Liver (tissue), 9 donors: Measurements from ENCODE around the gene GMDS. TPM values are rescaled to one million over a fixed set of nuclear protein-coding genes. Genes with fewer than 3 reads are reported as not detected.

Experiments
- DNase-seq: peaks from one replicate; pipeline ENCODE4 v3.0.0-alpha.2; 2017; ENCODE audit warnings: low spot score
- H3K27ac ChIP-seq, 2 donors: one replicate each; pipeline ENCODE4 v1.7.0; 2013; ENCODE audit warnings: inconsistent platforms in 2 of 2, low read length in 2 of 2, control low read depth in 1 of 2, low read depth in 1 of 2, mild to moderate bottlenecking in 1 of 2
- H3K27me3 ChIP-seq, 4 donors: one replicate each; pipeline versions ENCODE4 v1.6.1 to v1.7.0; 2013; ENCODE audit warnings: low read length in 3 of 4, inconsistent platforms in 1 of 4, mild to moderate bottlenecking in 1 of 4, moderate library complexity in 1 of 4; ENCODE audit not compliant: control insufficient read depth in 4 of 4, insufficient read depth in 4 of 4
- H3K36me3 ChIP-seq, 4 donors: one replicate each; pipeline versions ENCODE4 v1.6.1 to v1.7.0; 2013; ENCODE audit warnings: low read length in 3 of 4, mild to moderate bottlenecking in 3 of 4, low read depth in 1 of 4, moderate library complexity in 1 of 4; ENCODE audit not compliant: control insufficient read depth in 4 of 4, insufficient read depth in 3 of 4
- H3K4me1 ChIP-seq, 4 donors: one replicate each; pipeline versions ENCODE4 v1.6.1 to v1.7.0; 2013; ENCODE audit warnings: low read length in 3 of 4, mild to moderate bottlenecking in 3 of 4, moderate library complexity in 1 of 4; ENCODE audit not compliant: control insufficient read depth in 4 of 4, insufficient read depth in 4 of 4
- H3K4me3 ChIP-seq, 3 donors: one replicate each; pipeline versions ENCODE4 v1.6.1 to v1.7.0; 2013; ENCODE audit warnings: low read length in 3 of 3, control low read depth in 1 of 3, low read depth in 1 of 3, mild to moderate bottlenecking in 1 of 3
- H3K9ac ChIP-seq, 2 donors: one replicate each; pipeline ENCODE4 v1.7.0; 2013; ENCODE audit warnings: low read length in 2 of 2, mild to moderate bottlenecking in 2 of 2, moderate library complexity in 2 of 2, control low read depth in 1 of 2, low read depth in 1 of 2
- H3K9me3 ChIP-seq, 4 donors: one replicate each; pipeline versions ENCODE4 v1.6.1 to v1.7.0; 2013; ENCODE audit warnings: low read length in 3 of 4; ENCODE audit not compliant: control insufficient read depth in 4 of 4
- EGR1 ChIP-seq, 2 donors: IDR thresholded peaks; 2 replicates each; pipeline ENCODE4 v1.6.1; 2016 to 2018; ENCODE audit warnings: antibody characterized with exemption in 2 of 2, low read depth in 2 of 2
- FOXA1 ChIP-seq: IDR thresholded peaks from 2 replicates; pipeline ENCODE4 v1.6.1; 2016; ENCODE audit warnings: antibody characterized with exemption
- FOXA2 ChIP-seq: IDR thresholded peaks from 2 replicates; pipeline ENCODE4 v1.6.1; 2016; ENCODE audit warnings: antibody characterized with exemption
- GABPA ChIP-seq, 2 donors: IDR thresholded peaks in 1 of 2; conservative IDR thresholded peaks in 1 of 2; 2 replicates each; pipeline ENCODE4 v1.6.1; 2016; ENCODE audit warnings: antibody characterized with exemption in 2 of 2, mild to moderate bottlenecking in 1 of 2, moderate library complexity in 1 of 2
- HNF4A ChIP-seq, 2 donors: conservative IDR thresholded peaks; 2 replicates each; pipeline ENCODE4 v1.6.1; 2016; ENCODE audit warnings: antibody characterized with exemption in 2 of 2, mild to moderate bottlenecking in 2 of 2
- HNF4G ChIP-seq: IDR thresholded peaks from 2 replicates; pipeline ENCODE4 v1.6.1; 2016; ENCODE audit warnings: antibody characterized with exemption
- JUND ChIP-seq, 2 donors: IDR thresholded peaks; 2 replicates each; pipeline ENCODE4 v1.6.1; 2016; ENCODE audit warnings: antibody characterized with exemption in 2 of 2
- NR2F2 ChIP-seq: IDR thresholded peaks from 2 replicates; pipeline ENCODE4 v1.6.1; 2016; ENCODE audit warnings: antibody characterized with exemption
- RAD21 ChIP-seq, 2 donors: IDR thresholded peaks; 2 replicates each; pipeline ENCODE4 v1.6.1; 2016; ENCODE audit warnings: antibody characterized with exemption in 2 of 2, mild to moderate bottlenecking in 2 of 2
- RXRA ChIP-seq, 2 donors: IDR thresholded peaks; 2 replicates each; pipeline ENCODE4 v1.6.1; 2017 to 2018; ENCODE audit warnings: antibody characterized with exemption in 2 of 2, mild to moderate bottlenecking in 1 of 2
- SP1 ChIP-seq: IDR thresholded peaks from 2 replicates; pipeline ENCODE4 v1.6.1; 2018; ENCODE audit warnings: antibody characterized with exemption, mild to moderate bottlenecking
- TAF1 ChIP-seq: conservative IDR thresholded peaks from 2 replicates; pipeline ENCODE4 v1.6.1; 2016; ENCODE audit warnings: antibody characterized with exemption, mild to moderate bottlenecking
- YY1 ChIP-seq: IDR thresholded peaks from 2 replicates; pipeline ENCODE4 v1.6.1; 2016; ENCODE audit warnings: antibody characterized with exemption, mild to moderate bottlenecking
- WGBS: extraction: QIAGEN DNeasy Blood & Tissue Kit; methylation state at CpG from one replicate; pipeline ENCODE4 v1.1.7; 2013; 5-methylcytosine and 5-hydroxymethylcytosine counted together
- polyA plus RNA-seq, 2 donors: library from polyadenylated mRNA; stranded (reverse) in 1 of 2; unstranded in 1 of 2; fragments of 200-250 nt in 1 of 2; fragments of >200 nt in 1 of 2; fragmentation: Nextera tagmentation in 1 of 2; extraction: Ambion mirVana in 1 of 2; gene quantifications; one replicate each; pipeline versions ENCODE4 v1.2.1 to v1.2.3, GENCODE V29; 2013 to 2015
- total RNA-seq, 2 donors: library from RNA; depleted of rRNA; stranded (reverse); fragments of >200 nt; gene quantifications; one replicate each; pipeline ENCODE4 v1.2.3, GENCODE V29; 2014
- TF ChIP-seq, protein P1 (sequence below): IDR thresholded peaks from 2 replicates; pipeline ENCODE4 v1.6.1; 2016; ENCODE audit warnings: antibody characterized with exemption
- TF ChIP-seq, protein P2 (sequence below): IDR thresholded peaks from 2 replicates; pipeline ENCODE4 v1.6.1; 2016; ENCODE audit warnings: antibody characterized with exemption
- TF ChIP-seq, protein P3 (sequence below): IDR thresholded peaks from 2 replicates; pipeline ENCODE4 v1.6.1; 2016; ENCODE audit warnings: antibody characterized with exemption, mild to moderate bottlenecking
- TF ChIP-seq, protein P4 (sequence below): fragments of 150-350 bp; IDR thresholded peaks from 2 replicates; pipeline ENCODE4 v1.5.1; 2017; ENCODE audit warnings: improper control_type of control experiment, low read depth, low read length; ENCODE audit not compliant: missing input control
- donor health status: healthy.
- donor health status: healthy.
- donor health status: healthy.
- donor health status: healthy.
- donor health status: healthy.

GMDS gene
- total and polyA plus RNA-seq, 4 donors, result 3.5 to 15.6 (median 13.0) TPM

DNA sequence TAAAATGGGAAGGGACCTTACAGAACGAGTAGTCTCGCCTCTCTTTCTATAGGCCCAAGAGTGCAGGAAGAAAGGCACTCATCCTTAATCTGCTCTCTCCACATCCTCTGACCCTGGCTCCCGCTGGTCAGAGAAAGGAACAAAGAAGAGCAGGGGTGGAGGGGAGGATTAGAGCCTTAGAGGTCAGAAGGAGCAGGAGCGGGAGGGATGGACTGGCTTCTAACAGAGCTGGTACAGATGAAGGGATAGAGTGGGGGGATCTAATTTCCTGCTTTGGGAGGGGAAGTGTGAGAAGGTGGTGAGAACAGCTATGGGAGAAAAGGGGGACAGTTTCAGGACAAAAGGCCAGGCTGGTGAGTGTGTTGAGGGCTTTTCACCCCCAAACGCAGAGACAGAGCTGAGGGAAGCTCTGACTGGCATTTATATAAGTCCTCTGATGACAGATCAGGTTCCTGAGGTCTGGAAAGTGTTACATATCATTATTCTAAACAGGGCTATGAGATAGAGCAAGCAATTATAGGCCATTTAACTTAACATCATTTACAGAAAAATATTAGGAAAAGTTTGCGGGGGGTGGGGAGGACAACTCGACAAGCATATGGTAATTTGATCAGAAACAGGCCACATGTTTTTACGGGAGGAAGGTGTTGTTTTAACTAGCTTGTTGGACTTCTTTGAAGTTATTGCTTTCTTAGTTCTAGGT lies 524.6 kb downstream of the GMDS start:
- Histone ChIP-seq H3K9ac (no peak overlapping the region), H3K4me3 (no peak overlapping the region), H3K9me3 (no peaks in the 10 kb centered on the region), H3K36me3 (peaks cover 0 to under 1% (median 0%) of the 10 kb centered on the region in 4 donors), H3K27me3 (no peaks in the 10 kb centered on the region), H3K27ac (no peak overlapping the region), H3K4me1 (no peaks in the 10 kb centered on the region)
- TF ChIP-seq FOXA2 (no peak), RXRA (IDR thresholded peaks at IDR 0.05) (no peak)
- TF ChIP-seq, protein P1, sequence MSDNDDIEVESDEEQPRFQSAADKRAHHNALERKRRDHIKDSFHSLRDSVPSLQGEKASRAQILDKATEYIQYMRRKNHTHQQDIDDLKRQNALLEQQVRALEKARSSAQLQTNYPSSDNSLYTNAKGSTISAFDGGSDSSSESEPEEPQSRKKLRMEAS, result no peak
- no peak for DNase-seq
- WGBS, result 89% methylated on average over 8 of the region's 8 CpGs

DNA sequence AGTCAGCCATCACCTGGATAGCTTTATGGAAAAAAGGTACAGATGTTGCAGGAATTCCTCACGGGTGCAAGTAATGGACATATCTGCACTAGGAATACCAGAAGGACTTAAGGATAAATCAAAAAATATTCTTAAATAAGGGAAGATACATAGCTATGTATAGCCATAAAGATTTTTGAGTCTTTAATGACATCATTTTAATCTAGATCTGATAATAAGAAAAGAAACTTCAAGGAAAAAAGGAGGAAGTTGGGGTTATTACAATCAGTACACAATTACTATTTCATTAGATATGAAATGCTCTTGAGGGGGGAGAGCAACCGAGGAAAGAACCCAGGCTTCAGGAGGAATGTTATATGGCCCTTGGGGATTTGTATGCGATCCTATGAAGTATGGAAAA lies 525.5 kb downstream of the GMDS start:
- Histone ChIP-seq H3K27ac (no peak overlapping the region), H3K4me1 (no peaks in the 10 kb centered on the region), H3K9me3 (no peaks in the 10 kb centered on the region), H3K4me3 (no peak overlapping the region), H3K9ac (no peak overlapping the region), H3K27me3 (no peaks in the 10 kb centered on the region), H3K36me3 (no peaks in the 10 kb centered on the region)
- WGBS, result 90% methylated on average over 3 of the region's 3 CpGs
- DNase-seq, result no peak
- TF ChIP-seq RAD21 (IDR thresholded peaks at IDR 0.05), result no peak
- TF ChIP-seq RXRA (IDR thresholded peaks at IDR 0.05), result no peak
- no peak for TF ChIP-seq TAF1
- no peak for TF ChIP-seq FOXA1
- no peak for TF ChIP-seq GABPA (IDR thresholded peaks at IDR 0.05 in 1 of 2, conservative IDR thresholded peaks at IDR 0.05 in 1 of 2)
- no peak for TF ChIP-seq NR2F2
- TF ChIP-seq EGR1 (IDR thresholded peaks at IDR 0.05; ENCODE audit: low read depth in 2 of 2), result no peak
- TF ChIP-seq, protein P1, result no peak
- TF ChIP-seq JUND (IDR thresholded peaks at IDR 0.05), result no peak
- no peak for TF ChIP-seq HNF4G
- TF ChIP-seq, protein P2, sequence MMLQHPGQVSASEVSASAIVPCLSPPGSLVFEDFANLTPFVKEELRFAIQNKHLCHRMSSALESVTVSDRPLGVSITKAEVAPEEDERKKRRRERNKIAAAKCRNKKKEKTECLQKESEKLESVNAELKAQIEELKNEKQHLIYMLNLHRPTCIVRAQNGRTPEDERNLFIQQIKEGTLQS, result no peak
- TF ChIP-seq YY1, result no peak

DNA sequence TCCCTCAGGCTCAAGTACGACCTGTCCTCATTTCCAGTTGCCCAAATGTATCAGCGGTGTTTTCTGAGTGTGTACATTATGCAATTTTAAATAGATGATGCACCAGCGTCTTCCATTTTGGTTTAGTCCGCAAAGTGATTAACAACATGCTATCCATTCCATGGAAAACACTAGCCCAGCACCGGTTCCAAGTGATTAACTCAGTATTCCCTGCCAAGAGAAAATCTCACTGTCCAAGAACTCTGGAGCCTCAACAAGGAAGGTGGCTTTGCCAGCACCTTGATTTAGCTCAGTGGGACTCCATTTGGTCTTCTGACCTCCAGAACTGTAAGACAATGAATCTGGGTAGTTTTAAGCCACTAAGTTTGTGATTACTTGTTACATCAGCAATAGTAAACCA lies 528.5 kb downstream of the GMDS start:
- no peak overlapping the region for H3K9ac ChIP-seq
- H3K9me3 ChIP-seq, result no peaks in the 10 kb centered on the region
- H3K4me3 ChIP-seq, result no peak overlapping the region
- H3K4me1 ChIP-seq, result no peaks in the 10 kb centered on the region
- no peak overlapping the region for H3K27ac ChIP-seq
- no peak for DNase-seq
- 97% methylated on average over 5 of the region's 5 CpGs for WGBS
- H3K36me3 ChIP-seq, result no peaks in the 10 kb centered on the region
- no peaks in the 10 kb centered on the region for H3K27me3 ChIP-seq
- TF ChIP-seq HNF4G, result no peak
- no peak for TF ChIP-seq RXRA (IDR thresholded peaks at IDR 0.05)
- no peak for TF ChIP-seq RAD21 (IDR thresholded peaks at IDR 0.05)
- no peak for TF ChIP-seq FOXA1
- no peak for TF ChIP-seq FOXA2
- TF ChIP-seq, protein P2, result no peak
- no peak for TF ChIP-seq SP1
- no peak for TF ChIP-seq HNF4A (conservative IDR thresholded peaks at IDR 0.05)
- TF ChIP-seq, protein P3, sequence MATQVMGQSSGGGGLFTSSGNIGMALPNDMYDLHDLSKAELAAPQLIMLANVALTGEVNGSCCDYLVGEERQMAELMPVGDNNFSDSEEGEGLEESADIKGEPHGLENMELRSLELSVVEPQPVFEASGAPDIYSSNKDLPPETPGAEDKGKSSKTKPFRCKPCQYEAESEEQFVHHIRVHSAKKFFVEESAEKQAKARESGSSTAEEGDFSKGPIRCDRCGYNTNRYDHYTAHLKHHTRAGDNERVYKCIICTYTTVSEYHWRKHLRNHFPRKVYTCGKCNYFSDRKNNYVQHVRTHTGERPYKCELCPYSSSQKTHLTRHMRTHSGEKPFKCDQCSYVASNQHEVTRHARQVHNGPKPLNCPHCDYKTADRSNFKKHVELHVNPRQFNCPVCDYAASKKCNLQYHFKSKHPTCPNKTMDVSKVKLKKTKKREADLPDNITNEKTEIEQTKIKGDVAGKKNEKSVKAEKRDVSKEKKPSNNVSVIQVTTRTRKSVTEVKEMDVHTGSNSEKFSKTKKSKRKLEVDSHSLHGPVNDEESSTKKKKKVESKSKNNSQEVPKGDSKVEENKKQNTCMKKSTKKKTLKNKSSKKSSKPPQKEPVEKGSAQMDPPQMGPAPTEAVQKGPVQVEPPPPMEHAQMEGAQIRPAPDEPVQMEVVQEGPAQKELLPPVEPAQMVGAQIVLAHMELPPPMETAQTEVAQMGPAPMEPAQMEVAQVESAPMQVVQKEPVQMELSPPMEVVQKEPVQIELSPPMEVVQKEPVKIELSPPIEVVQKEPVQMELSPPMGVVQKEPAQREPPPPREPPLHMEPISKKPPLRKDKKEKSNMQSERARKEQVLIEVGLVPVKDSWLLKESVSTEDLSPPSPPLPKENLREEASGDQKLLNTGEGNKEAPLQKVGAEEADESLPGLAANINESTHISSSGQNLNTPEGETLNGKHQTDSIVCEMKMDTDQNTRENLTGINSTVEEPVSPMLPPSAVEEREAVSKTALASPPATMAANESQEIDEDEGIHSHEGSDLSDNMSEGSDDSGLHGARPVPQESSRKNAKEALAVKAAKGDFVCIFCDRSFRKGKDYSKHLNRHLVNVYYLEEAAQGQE, result no peak
- no peak for TF ChIP-seq GABPA (IDR thresholded peaks at IDR 0.05 in 1 of 2, conservative IDR thresholded peaks at IDR 0.05 in 1 of 2)
- TF ChIP-seq EGR1 (IDR thresholded peaks at IDR 0.05; ENCODE audit: low read depth in 2 of 2), result no peak
- TF ChIP-seq TAF1, result no peak
- no peak for TF ChIP-seq JUND (IDR thresholded peaks at IDR 0.05)
- no peak for TF ChIP-seq YY1
- no peak for TF ChIP-seq NR2F2
- TF ChIP-seq, protein P1, result no peak
- TF ChIP-seq, protein P4, sequence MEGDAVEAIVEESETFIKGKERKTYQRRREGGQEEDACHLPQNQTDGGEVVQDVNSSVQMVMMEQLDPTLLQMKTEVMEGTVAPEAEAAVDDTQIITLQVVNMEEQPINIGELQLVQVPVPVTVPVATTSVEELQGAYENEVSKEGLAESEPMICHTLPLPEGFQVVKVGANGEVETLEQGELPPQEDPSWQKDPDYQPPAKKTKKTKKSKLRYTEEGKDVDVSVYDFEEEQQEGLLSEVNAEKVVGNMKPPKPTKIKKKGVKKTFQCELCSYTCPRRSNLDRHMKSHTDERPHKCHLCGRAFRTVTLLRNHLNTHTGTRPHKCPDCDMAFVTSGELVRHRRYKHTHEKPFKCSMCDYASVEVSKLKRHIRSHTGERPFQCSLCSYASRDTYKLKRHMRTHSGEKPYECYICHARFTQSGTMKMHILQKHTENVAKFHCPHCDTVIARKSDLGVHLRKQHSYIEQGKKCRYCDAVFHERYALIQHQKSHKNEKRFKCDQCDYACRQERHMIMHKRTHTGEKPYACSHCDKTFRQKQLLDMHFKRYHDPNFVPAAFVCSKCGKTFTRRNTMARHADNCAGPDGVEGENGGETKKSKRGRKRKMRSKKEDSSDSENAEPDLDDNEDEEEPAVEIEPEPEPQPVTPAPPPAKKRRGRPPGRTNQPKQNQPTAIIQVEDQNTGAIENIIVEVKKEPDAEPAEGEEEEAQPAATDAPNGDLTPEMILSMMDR, result no peak
